OCI-LY1 (cell line): ENCODE measurements around the gene MED14.

Experiments used
- CTCF ChIP-seq: fragments of 200-600 bp; sonication (generic), shearing (Covaris generic); IDR thresholded peaks from 2 replicates; pipeline ENCODE4 v1.5.1; 2017; ENCODE audit warnings: mild to moderate bottlenecking, antibody characterized with exemption, low read length, moderate library complexity, mixed read lengths
- EZH2 ChIP-seq: fragments of 200-600 bp; sonication (generic), shearing (Covaris generic); IDR thresholded peaks from 2 replicates; pipeline ENCODE4 v1.8.0; 2017; ENCODE audit warnings: borderline replicate concordance, mixed run types, mild to moderate bottlenecking, antibody characterized with exemption, low read length, moderate library complexity, mixed read lengths

DNA sequence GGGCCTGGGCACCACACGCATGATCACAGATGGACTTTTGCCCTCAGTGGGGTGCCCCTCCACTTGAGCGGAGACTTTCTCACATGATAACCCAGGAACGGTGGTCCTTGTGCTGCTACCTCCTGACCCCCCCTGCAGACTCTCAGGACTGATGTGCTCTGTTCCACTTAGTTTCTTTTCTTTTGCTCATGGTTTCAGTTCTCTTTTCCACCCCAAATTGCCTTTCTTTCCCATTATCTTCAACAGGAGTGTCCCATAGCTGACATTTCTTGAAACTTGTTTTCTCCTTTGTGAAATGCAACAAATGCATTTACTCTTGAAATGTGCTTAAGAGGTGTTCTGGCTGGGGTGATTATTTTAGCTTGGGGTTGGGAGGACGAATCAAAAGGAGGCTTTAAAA is 103.1 kb downstream of the MED14 start:
- TF ChIP-seq CTCF (no peak), EZH2 (no peak)
